K562 (cell line): Measurements from ENCODE around the gene MAST4. TPM values are rescaled to one million over a fixed set of nuclear protein-coding genes. Genes with fewer than 3 reads are reported as not detected.

ENCODE experiments used
- ATAC-seq: fragments of 200-7000 bp; cut with Tn5 transposase; 3 replicates; pipeline ENCODE4 v1.9.1; 2020; ENCODE audit warnings: moderate library complexity
- BruUV-seq: library from RNA; stranded (reverse); fragments of 400-500 nt; replicated peaks from 2 replicates; lab custom pipeline; 2021; lab: Mats Ljungman, UMichigan
- CTCF ChIA-PET: fragments of 300-600 bp; formaldehyde crosslinking; extraction: SDS; loops from one replicate; lab custom pipeline; 2021; ENCODE audit warnings: low intra/inter-chr PET ratio; lab: Yijun Ruan, JAX
- POLR2A ChIA-PET: fragments of 300-600, 350-650 bp; sonication (Branson Sonifier 250); formaldehyde crosslinking; extraction: SDS; loops from one replicate; lab custom pipeline; 2021; ENCODE audit warnings: antibody characterized with exemption, inconsistent platforms; lab: Yijun Ruan, JAX
- DNase-seq, 4 experiments: peaks; one replicate each; pipeline versions ENCODE4 v3.0.0 to v3.0.0-alpha.2; 2011 to 2018; ENCODE audit warnings: low spot score in 3 of 4, mixed read lengths in 3 of 4; ENCODE audit errors: extremely low read depth in 1 of 4
- FAIRE-seq: peaks from 2 replicates; lab custom pipeline; 2011; peaks lifted over from hg19 to GRCh38; lab: Jason Lieb, UNC
- H2AFZ ChIP-seq: 2 replicates; pipeline ENCODE4 v1.6.0; 2011; ENCODE audit warnings: low read depth, low read length, control low read depth, inconsistent platforms
- H3K27ac ChIP-seq: fragments of 200-600 bp; 3 replicates; pipeline ENCODE4 v1.8.0; 2011; ENCODE audit warnings: low read depth, mild to moderate bottlenecking, control low read depth, inconsistent platforms, low read length, moderate library complexity, mixed read lengths; ENCODE audit errors: extremely low read depth
- H3K27me3 ChIP-seq, 2 experiments: fragments of 300-600 bp in 1 of 2; 2 replicates in 1 of 2; 3 replicates in 1 of 2; pipeline versions ENCODE4 v1.6.0 to v1.8.0; 2011; ENCODE audit warnings: inconsistent platforms in 2 of 2, low read length in 2 of 2, mild to moderate bottlenecking in 1 of 2, mixed read lengths in 1 of 2, moderate library complexity in 1 of 2; ENCODE audit not compliant: control insufficient read depth in 2 of 2, insufficient read depth in 2 of 2
- H3K36me3 ChIP-seq: fragments of 300-600 bp; 3 replicates; pipeline ENCODE4 v1.8.0; 2011; ENCODE audit warnings: mild to moderate bottlenecking, low read length, inconsistent platforms; ENCODE audit not compliant: control insufficient read depth, insufficient read depth
- H3K4me1 ChIP-seq, 2 experiments: fragments of 200-600 bp in 1 of 2; replicated peaks in 1 of 2; 2 replicates in 1 of 2; 3 replicates in 1 of 2; pipeline versions ENCODE4 v1.5.1 to v1.8.0; 2011; ENCODE audit warnings: inconsistent platforms in 2 of 2, low read length in 2 of 2, mild to moderate bottlenecking in 1 of 2, mixed read lengths in 1 of 2, moderate library complexity in 1 of 2; ENCODE audit not compliant: control insufficient read depth in 2 of 2, insufficient read depth in 2 of 2
- H3K4me2 ChIP-seq: 2 replicates; pipeline ENCODE4 v1.6.1; 2011; ENCODE audit warnings: low read length, control low read depth, inconsistent platforms, mixed read lengths; ENCODE audit not compliant: insufficient read depth
- H3K4me3 ChIP-seq: fragments of 200-600 bp; sonication (generic), shearing (Covaris generic); 2 replicates; pipeline ENCODE4 v1.5.1; 2016; ENCODE audit warnings: control low read depth, inconsistent platforms
- H3K79me2 ChIP-seq: fragments of 200-600 bp; 3 replicates; pipeline ENCODE4 v1.8.0; 2011; ENCODE audit warnings: low read length, inconsistent platforms; ENCODE audit not compliant: control insufficient read depth, insufficient read depth
- H3K9ac ChIP-seq, 2 experiments: 2 replicates each; pipeline versions ENCODE4 v1.6.0 to v1.6.1; 2011; ENCODE audit warnings: low read depth in 2 of 2, low read length in 2 of 2, control low read depth in 1 of 2, inconsistent platforms in 1 of 2, mild to moderate bottlenecking in 1 of 2, mixed read lengths in 1 of 2; ENCODE audit not compliant: insufficient read depth in 1 of 2
- H3K9me1 ChIP-seq: one replicate; pipeline ENCODE4 v1.6.0; 2011; ENCODE audit warnings: inconsistent platforms, mild to moderate bottlenecking, low read length, moderate library complexity; ENCODE audit not compliant: control insufficient read depth, insufficient read depth
- H3K9me3 ChIP-seq: replicated peaks from 2 replicates; pipeline ENCODE4 v1.5.1; 2011; ENCODE audit warnings: low read depth, low read length, inconsistent platforms; ENCODE audit not compliant: control insufficient read depth, insufficient read depth
- H4K20me1 ChIP-seq: replicated peaks from 2 replicates; pipeline ENCODE4 v1.6.1; 2011; ENCODE audit warnings: low read length, inconsistent platforms, mixed read lengths; ENCODE audit not compliant: control insufficient read depth, insufficient read depth
- BRF1 ChIP-seq: IDR thresholded peaks from 3 replicates; pipeline ENCODE4 v1.6.1; 2011; ENCODE audit warnings: borderline replicate concordance, mild to moderate bottlenecking; ENCODE audit not compliant: insufficient read length; ENCODE audit errors: extremely low read depth
- EP400 ChIP-seq: fragments of 450-650 bp; IDR thresholded peaks from 2 replicates; pipeline ENCODE4 v1.6.1; 2017; ENCODE audit warnings: antibody characterized with exemption, mild to moderate bottlenecking, moderate library complexity
- ETS2 ChIP-seq: IDR thresholded peaks from 2 replicates; pipeline ENCODE4 v1.6.1; 2016; ENCODE audit warnings: borderline replicate concordance, missing genetic modification characterization, mild to moderate bottlenecking, moderate library complexity, missing compliant biosample characterization; ENCODE audit not compliant: poor library complexity, severe bottlenecking
- GABPB2 ChIP-seq: fragments of 250-450 bp; sonication (Bioruptor Pico); conservative IDR thresholded peaks from 2 replicates; pipeline ENCODE4 v1.5.1; 2021; ENCODE audit warnings: mild to moderate bottlenecking
- RBM22 ChIP-seq: fragments of 200-400 bp; formaldehyde crosslinking; IDR thresholded peaks from 2 replicates; pipeline ENCODE4 v1.6.1; 2018; ENCODE audit warnings: low read length, low read depth; ENCODE audit not compliant: poor library complexity, severe bottlenecking
- SAFB2 ChIP-seq: fragments of 200-400 bp; formaldehyde crosslinking; IDR thresholded peaks from 2 replicates; pipeline ENCODE4 v1.6.1; 2018; ENCODE audit warnings: borderline replicate concordance, low read length, low read depth, moderate library complexity; ENCODE audit not compliant: severe bottlenecking
- THRAP3 ChIP-seq: fragments of 450-650 bp; IDR thresholded peaks from 2 replicates; pipeline ENCODE4 v1.6.1; 2016; ENCODE audit warnings: mild to moderate bottlenecking, inconsistent platforms, borderline replicate concordance
- UBTF ChIP-seq, 2 experiments: IDR thresholded peaks; 2 replicates each; pipeline ENCODE4 v1.6.1; 2012; ENCODE audit warnings: improper control_type of control experiment in 2 of 2, low read depth in 2 of 2, low read length in 2 of 2, borderline replicate concordance in 1 of 2
- ZHX1 ChIP-seq: fragments of 150-350 bp; conservative IDR thresholded peaks from 2 replicates; pipeline ENCODE4 v1.6.1; 2014; ENCODE audit warnings: low read length
- ZNF584 ChIP-seq: fragments of 200-800 bp; sonication (Bioruptor generic); IDR thresholded peaks from 2 replicates; pipeline ENCODE4 v1.6.1; 2016; ENCODE audit warnings: low read depth, mild to moderate bottlenecking, missing genetic modification characterization, missing compliant biosample characterization
- WGBS: fragments of 100-300 bp; shearing (Covaris generic); methylation state at CpG from one replicate; pipeline ENCODE4 v1.1.6; 2016; ENCODE audit warnings: low coverage, mixed read lengths; ENCODE audit not compliant: insufficient coverage; ENCODE audit errors: missing lambda C conversion rate; 5-methylcytosine and 5-hydroxymethylcytosine counted together
- in situ Hi-C: fragments of 300-500 bp; cut with MboI; formaldehyde crosslinking; loops from 4 replicates; pipeline ENCODE4 v1.15.0; 2018; ENCODE audit warnings: inconsistent platforms, mixed read lengths
- intact Hi-C: fragments of 100-400 bp; cut with micrococcal nuclease; formaldehyde crosslinking; loops from 2 replicates; pipeline ENCODE4 v1.14.2; 2022
- polyA plus RNA-seq, 8 experiments: library from polyadenylated mRNA; depleted of rRNA in 4 of 8; stranded (reverse) in 5 of 8; unstranded in 3 of 8; fragments of >200 nt; fragmentation: Nextera tagmentation in 2 of 8; fragmentation: Illumina TruSeq in 1 of 8; extraction: Ambion mirVana in 2 of 8; extraction: Trizol in 1 of 8; gene quantifications; 2 replicates each; pipeline versions ENCODE4 v1.2.1 to v1.2.3, GENCODE V29; 2011 to 2014; ENCODE audit warnings: inconsistent platforms in 1 of 8, missing spikeins in 1 of 8
- total RNA-seq, 7 experiments: library from RNA; depleted of rRNA in 6 of 7; stranded (reverse); fragments of >200 nt in 6 of 7; fragmentation: Illumina TruSeq in 2 of 7; extraction: Trizol in 2 of 7; gene quantifications; 2 replicates each; pipeline versions ENCODE4 v1.2.1 to v1.2.3, GENCODE V29; 2011 to 2021; ENCODE audit warnings: low replicate concordance in 1 of 7

The MAST4 gene
- total and polyA plus RNA-seq, 9 of the 15 experiments (the other 6 are each of a cell fraction or from before 2014, with no cell fraction given): 0.88 to 10.1 (median 5.2) TPM

- no peak overlapping the region for H2AFZ ChIP-seq
- no peaks in the 10 kb centered on the region for H3K9me3 ChIP-seq
- TF ChIP-seq EP400 (no peak), RBM22 (no peak), ZNF584 (CRISPR knock-in tag) (no peak), UBTF (IDR thresholded peaks at IDR 0.05; ENCODE audit: borderline replicate concordance in 1 of 2, low read depth in 2 of 2, low read length in 2 of 2) (no peak), THRAP3 (no peak), ZHX1 (no peak), GABPB2 (CRISPR knock-in tag) (no peak), ETS2 (tag) (no peak), BRF1 (no peak), SAFB2 (no peak)
- intact Hi-C loops: no loop called here
- no peak overlapping the region for H3K4me3 ChIP-seq
- in situ Hi-C loops: loop anchor here (5.0 kb wide), 1 partner anchor 48 kb away; no protein-coding TSS in a partner anchor
- DNase-seq (no peak), ATAC-seq (no peak), FAIRE-seq (no peak)
- H3K79me2 ChIP-seq: no peaks in the 10 kb centered on the region
- peaks cover 0 to 6% of the 10 kb centered on the region in 2 experiments; a peak in 3 of 5 replicates for H3K4me1 ChIP-seq
- 0 out of 2 replicates have a peak, but pooled peaks cover under 1% of the 10 kb centered on the region for H4K20me1 ChIP-seq
- CTCF ChIA-PET: no interaction called here
- no peak overlapping the region for H3K9ac ChIP-seq
- POLR2A ChIA-PET: interaction anchor here (0.6 kb wide), 1 partner anchor 25 kb away, joined by 4 read pairs; no protein-coding TSS in a partner anchor
- BruUV-seq: no TSS peak
- no peak overlapping the region for H3K4me2 ChIP-seq
- no peaks in the 10 kb centered on the region for H3K27me3 ChIP-seq
- 73% methylated on average over 4 of the region's 4 CpGs for WGBS
- no peak overlapping the region for H3K27ac ChIP-seq
- no peaks in the 10 kb centered on the region for H3K9me1 ChIP-seq
- H3K36me3 ChIP-seq: no peaks in the 10 kb centered on the region
Measured at GRCh38 chr5:67028941-67029340, 432.7 kb downstream of the MAST4 start.
